Measurements from ENCODE around the gene SIRPG.

Gene SIRPG

GRCh38 chr20:1686151-1686748, 28.7 kb upstream of the SIRPG start:
- Mint-ChIP-seq H3K9me3 (no peaks in the 10 kb centered on the region), H3K4me1 (ENCODE audit: low read depth) (peaks cover 40% of the 10 kb centered on the region), H3K36me3 (ENCODE audit: low read depth) (no peaks in the 10 kb centered on the region), H3K27me3 (peaks cover 12% of the 10 kb centered on the region), H3K27ac (no peak overlapping the region), H3K4me3 (no peak overlapping the region)
- intact Hi-C loops (cut with micrococcal nuclease) = no loop called here

- peak overlapping the region; percentile 50 for H3K27ac Mint-ChIP-seq
- peaks cover 4% of the 10 kb centered on the region for H3K27me3 Mint-ChIP-seq
- no peak overlapping the region for H3K4me3 Mint-ChIP-seq
- no peaks in the 10 kb centered on the region for H3K36me3 Mint-ChIP-seq (ENCODE audit: low read depth)
- intact Hi-C loops (cut with micrococcal nuclease) = no loop called here
- H3K9me3 Mint-ChIP-seq = no peaks in the 10 kb centered on the region
- peaks cover 42% of the 10 kb centered on the region for H3K4me1 Mint-ChIP-seq (ENCODE audit: low read depth)
These were observed 27.9 kb upstream of the SIRPG start for GRCh38 chr20:1685304-1686052.

- Mint-ChIP-seq H3K4me1 (ENCODE audit: low read depth) (peaks cover 36% of the 10 kb centered on the region), H3K36me3 (ENCODE audit: low read depth) (no peaks in the 10 kb centered on the region), H3K4me3 (no peak overlapping the region), H3K27ac (peak overlapping the region; percentile 50), H3K27me3 (peaks cover 2% of the 10 kb centered on the region), H3K9me3 (no peaks in the 10 kb centered on the region)
- intact Hi-C loops (cut with micrococcal nuclease) = no loop called here
These were observed 27.3 kb upstream of the SIRPG start for GRCh38 chr20:1684872-1685271.

GRCh38 chr20:1676650-1677049, 19.1 kb upstream of the SIRPG start:
- intact Hi-C loops (cut with micrococcal nuclease) = no loop called here
- H3K27me3 Mint-ChIP-seq = peaks cover 28% of the 10 kb centered on the region
- no peaks in the 10 kb centered on the region for H3K36me3 Mint-ChIP-seq (ENCODE audit: low read depth)
- H3K4me1 Mint-ChIP-seq (ENCODE audit: low read depth) = peaks cover 7% of the 10 kb centered on the region
- H3K4me3 Mint-ChIP-seq = no peak overlapping the region
- no peak overlapping the region for H3K27ac Mint-ChIP-seq
- no peaks in the 10 kb centered on the region for H3K9me3 Mint-ChIP-seq

GRCh38 chr20:1674990-1675780, 17.6 kb upstream of the SIRPG start:
- H3K27me3 Mint-ChIP-seq = peaks cover 32% of the 10 kb centered on the region
- intact Hi-C loops (cut with micrococcal nuclease) = no loop called here
- no peaks in the 10 kb centered on the region for H3K9me3 Mint-ChIP-seq
- no peak overlapping the region for H3K27ac Mint-ChIP-seq
- H3K4me3 Mint-ChIP-seq = no peak overlapping the region
- no peaks in the 10 kb centered on the region for H3K4me1 Mint-ChIP-seq (ENCODE audit: low read depth)
- no peaks in the 10 kb centered on the region for H3K36me3 Mint-ChIP-seq (ENCODE audit: low read depth)

- Mint-ChIP-seq H3K27me3 (peaks cover 30% of the 10 kb centered on the region), H3K9me3 (no peaks in the 10 kb centered on the region), H3K27ac (no peak overlapping the region), H3K4me3 (no peak overlapping the region), H3K4me1 (ENCODE audit: low read depth) (no peaks in the 10 kb centered on the region), H3K36me3 (ENCODE audit: low read depth) (no peaks in the 10 kb centered on the region)
- intact Hi-C loops (cut with micrococcal nuclease) = no loop called here
These were observed 16.8 kb upstream of the SIRPG start for GRCh38 chr20:1674361-1674760.

GRCh38 chr20:1673424-1673823, 15.8 kb upstream of the SIRPG start:
- H3K4me1 Mint-ChIP-seq (ENCODE audit: low read depth) = no peaks in the 10 kb centered on the region
- no peaks in the 10 kb centered on the region for H3K36me3 Mint-ChIP-seq (ENCODE audit: low read depth)
- no peak overlapping the region for H3K27ac Mint-ChIP-seq
- intact Hi-C loops (cut with micrococcal nuclease) = no loop called here
- H3K27me3 Mint-ChIP-seq = peaks cover 27% of the 10 kb centered on the region
- no peak overlapping the region for H3K4me3 Mint-ChIP-seq
- H3K9me3 Mint-ChIP-seq = no peaks in the 10 kb centered on the region

- intact Hi-C loops (cut with micrococcal nuclease) = no loop called here
These were observed 15.1 kb upstream of the SIRPG start for GRCh38 chr20:1672728-1673127.

GRCh38 chr20:1671891-1672669, 14.5 kb upstream of the SIRPG start:
- H3K4me1 Mint-ChIP-seq (ENCODE audit: low read depth) = no peaks in the 10 kb centered on the region
- H3K4me3 Mint-ChIP-seq = no peak overlapping the region
- no peak overlapping the region for H3K27ac Mint-ChIP-seq
- intact Hi-C loops (cut with micrococcal nuclease) = no loop called here
- H3K27me3 Mint-ChIP-seq = peaks cover 16% of the 10 kb centered on the region
- H3K36me3 Mint-ChIP-seq (ENCODE audit: low read depth) = no peaks in the 10 kb centered on the region
- no peaks in the 10 kb centered on the region for H3K9me3 Mint-ChIP-seq

More at GRCh38 chr20:1672728-1673127, 15.1 kb upstream of the SIRPG start:
- H3K27ac Mint-ChIP-seq = no peak overlapping the region
- H3K4me3 Mint-ChIP-seq = no peak overlapping the region
- H3K9me3 Mint-ChIP-seq = no peaks in the 10 kb centered on the region
- peaks cover 22% of the 10 kb centered on the region for H3K27me3 Mint-ChIP-seq
- H3K36me3 Mint-ChIP-seq (ENCODE audit: low read depth) = no peaks in the 10 kb centered on the region
- no peaks in the 10 kb centered on the region for H3K4me1 Mint-ChIP-seq (ENCODE audit: low read depth)

GRCh38 chr20:1669304-1669703, 11.7 kb upstream of the SIRPG start:
- H3K27me3 Mint-ChIP-seq = peaks cover 5% of the 10 kb centered on the region
- intact Hi-C loops (cut with micrococcal nuclease) = no loop called here
- H3K4me1 Mint-ChIP-seq (ENCODE audit: low read depth) = peaks cover 10% of the 10 kb centered on the region
- no peaks in the 10 kb centered on the region for H3K36me3 Mint-ChIP-seq (ENCODE audit: low read depth)
- H3K4me3 Mint-ChIP-seq = no peak overlapping the region
- H3K9me3 Mint-ChIP-seq = no peaks in the 10 kb centered on the region
- no peak overlapping the region for H3K27ac Mint-ChIP-seq

- H3K36me3 Mint-ChIP-seq (ENCODE audit: low read depth) = no peaks in the 10 kb centered on the region
- peaks cover 21% of the 10 kb centered on the region for H3K4me1 Mint-ChIP-seq (ENCODE audit: low read depth)
- intact Hi-C loops (cut with micrococcal nuclease) = no loop called here
- no peaks in the 10 kb centered on the region for H3K9me3 Mint-ChIP-seq
- no peak overlapping the region for H3K27ac Mint-ChIP-seq
- no peak overlapping the region for H3K4me3 Mint-ChIP-seq
- peaks cover 5% of the 10 kb centered on the region for H3K27me3 Mint-ChIP-seq
These were observed 10.0 kb upstream of the SIRPG start for GRCh38 chr20:1667502-1668085.

GRCh38 chr20:1666802-1667201, 9.2 kb upstream of the SIRPG start:
- Mint-ChIP-seq H3K9me3 (no peaks in the 10 kb centered on the region), H3K4me3 (no peak overlapping the region), H3K27ac (no peak overlapping the region), H3K4me1 (ENCODE audit: low read depth) (peaks cover 26% of the 10 kb centered on the region), H3K36me3 (ENCODE audit: low read depth) (no peaks in the 10 kb centered on the region), H3K27me3 (peaks cover 5% of the 10 kb centered on the region)
- intact Hi-C loops (cut with micrococcal nuclease) = no loop called here

GRCh38 chr20:1665345-1665744, 7.8 kb upstream of the SIRPG start:
- Mint-ChIP-seq H3K9me3 (no peaks in the 10 kb centered on the region), H3K27me3 (peaks cover 2% of the 10 kb centered on the region), H3K27ac (no peak overlapping the region), H3K4me1 (ENCODE audit: low read depth) (peaks cover 34% of the 10 kb centered on the region), H3K36me3 (ENCODE audit: low read depth) (no peaks in the 10 kb centered on the region), H3K4me3 (no peak overlapping the region)
- intact Hi-C loops (cut with micrococcal nuclease) = no loop called here

Measured in dendritic cell treated with granulocyte-macrophage colony-stimulating factor and Interleukin-4, amounts not matched to agents 40 ng/mL and 50 ng/mL, for 4 days (primary cell).